GM13976 (cell line): ENCODE measurements around the gene CT47A1.
"Not testable (repeated sequence)": the region's sequence is repeated elsewhere in the genome, so short reads cannot be mapped to it uniquely, and the experiment has no call there.

Experiments used
- DNase-seq: peaks from one replicate; pipeline ENCODE4 v3.0.0; 2012; ENCODE audit warnings: low spot score
- in situ Hi-C: fragments of 300-500 bp; cut with MboI; formaldehyde crosslinking; loops from one replicate; pipeline ENCODE4 v1.12.0; 2022; ENCODE audit warnings: low sequenced_read_pairs, mixed read lengths, inconsistent platforms; ENCODE audit not compliant: unreplicated experiment
- TF ChIP-seq, protein P1 (sequence below): IDR thresholded peaks from 2 replicates; pipeline ENCODE4 v1.5.1; 2012; ENCODE audit warnings: borderline replicate concordance, mild to moderate bottlenecking; ENCODE audit not compliant: insufficient read depth; ENCODE audit errors: extremely low read depth, missing control alignments, control extremely low read depth

CT47A1 gene

GRCh38 chrX:121010218-121010617, 24.7 kb upstream of the CT47A1 start:
- in situ Hi-C loops: no loop called here
- DNase-seq: no peak
- TF ChIP-seq, protein P1, sequence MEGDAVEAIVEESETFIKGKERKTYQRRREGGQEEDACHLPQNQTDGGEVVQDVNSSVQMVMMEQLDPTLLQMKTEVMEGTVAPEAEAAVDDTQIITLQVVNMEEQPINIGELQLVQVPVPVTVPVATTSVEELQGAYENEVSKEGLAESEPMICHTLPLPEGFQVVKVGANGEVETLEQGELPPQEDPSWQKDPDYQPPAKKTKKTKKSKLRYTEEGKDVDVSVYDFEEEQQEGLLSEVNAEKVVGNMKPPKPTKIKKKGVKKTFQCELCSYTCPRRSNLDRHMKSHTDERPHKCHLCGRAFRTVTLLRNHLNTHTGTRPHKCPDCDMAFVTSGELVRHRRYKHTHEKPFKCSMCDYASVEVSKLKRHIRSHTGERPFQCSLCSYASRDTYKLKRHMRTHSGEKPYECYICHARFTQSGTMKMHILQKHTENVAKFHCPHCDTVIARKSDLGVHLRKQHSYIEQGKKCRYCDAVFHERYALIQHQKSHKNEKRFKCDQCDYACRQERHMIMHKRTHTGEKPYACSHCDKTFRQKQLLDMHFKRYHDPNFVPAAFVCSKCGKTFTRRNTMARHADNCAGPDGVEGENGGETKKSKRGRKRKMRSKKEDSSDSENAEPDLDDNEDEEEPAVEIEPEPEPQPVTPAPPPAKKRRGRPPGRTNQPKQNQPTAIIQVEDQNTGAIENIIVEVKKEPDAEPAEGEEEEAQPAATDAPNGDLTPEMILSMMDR: no peak

- TF ChIP-seq, protein P1: no peak
- in situ Hi-C loops: no loop called here
- no peak for DNase-seq
Measured at GRCh38 chrX:121009764-121010163, 24.2 kb upstream of the CT47A1 start.

DNA sequence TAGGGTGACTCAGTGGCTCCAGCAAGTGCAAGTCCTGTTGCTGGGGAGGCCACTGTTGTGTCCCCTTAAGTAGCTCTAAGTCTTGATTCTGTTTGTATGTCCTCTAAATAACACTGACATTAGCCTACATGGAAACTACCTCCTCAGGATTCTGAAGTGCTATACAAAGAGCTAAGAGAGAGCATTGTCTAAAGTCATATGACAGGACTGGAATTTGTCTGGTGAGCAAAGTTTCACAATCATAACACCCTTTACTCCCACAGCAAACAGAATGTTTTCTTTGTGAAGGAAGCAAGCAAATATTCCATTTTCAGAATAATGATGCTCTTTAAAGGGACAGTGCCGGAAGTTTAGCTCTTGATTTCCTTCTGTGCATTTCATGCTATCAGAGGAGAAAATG, 23.4 kb upstream of the CT47A1 start:
- TF ChIP-seq, protein P1: no peak
- no peak for DNase-seq
- in situ Hi-C loops: no loop called here

- in situ Hi-C loops: no loop called here
- peak; percentile 17 for DNase-seq
- TF ChIP-seq, protein P1: no peak
Measured at GRCh38 chrX:121000589-121000988, 15.0 kb upstream of the CT47A1 start.

DNA sequence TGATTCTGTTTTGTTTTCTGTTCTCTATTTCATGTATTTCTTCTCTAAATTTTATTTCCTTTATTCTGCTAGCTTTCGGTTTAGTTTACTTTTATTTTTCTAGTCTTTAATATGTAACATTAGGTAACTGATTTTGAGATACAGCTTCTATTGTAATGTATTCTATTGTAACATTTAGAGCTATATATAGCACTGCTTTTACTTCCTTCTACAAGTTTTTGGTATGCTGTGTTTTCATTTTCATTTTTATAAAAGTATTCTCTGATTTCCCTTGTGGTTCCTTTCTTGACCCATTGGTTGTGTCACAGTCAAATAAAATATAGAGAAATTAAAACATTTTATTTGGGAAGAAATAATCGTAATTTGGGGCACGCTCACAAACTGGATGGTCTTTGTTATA, 13.9 kb upstream of the CT47A1 start:
- no peak for DNase-seq
- TF ChIP-seq, protein P1: no peak
- in situ Hi-C loops: no loop called here

- in situ Hi-C loops, DNase-seq: not testable (repeated sequence)
Measured at GRCh38 chrX:120956500-120956899, 29.1 kb downstream of the CT47A1 start, which contains the start of gene CT47A7. TSS of gene CT47A7 (minus strand) at chrX:120956600. CDS start at chrX:120956345, 255 bp downstream.
